Mesendoderm (in vitro differentiated cells): ENCODE results near the gene ENPEP. TPM values are rescaled to one million over a fixed set of nuclear protein-coding genes. Genes with fewer than 3 reads are reported as not detected.
A peak's percentile ranks its signal among the peaks of the same experiment; 100 is the strongest.
"Not testable (repeated sequence)": the region's sequence is repeated elsewhere in the genome, so short reads cannot be mapped to it uniquely, and the experiment has no call there.

ENCODE experiments used
- DNase-seq: peaks from one replicate; pipeline ENCODE4 v3.0.0; 2013
- H2AK5ac ChIP-seq: 2 replicates; pipeline ENCODE4 v1.6.1; 2013; ENCODE audit warnings: low read length, inconsistent platforms
- H2BK120ac ChIP-seq: 2 replicates; pipeline ENCODE4 v1.6.1; 2013; ENCODE audit warnings: low read depth, mild to moderate bottlenecking, low read length, moderate library complexity, mixed read lengths
- H2BK15ac ChIP-seq: replicated peaks from 2 replicates; pipeline ENCODE4 v1.6.1; 2013; ENCODE audit warnings: low read depth, mild to moderate bottlenecking, moderate library complexity
- H2BK5ac ChIP-seq: 2 replicates; pipeline ENCODE4 v1.6.1; 2013; ENCODE audit warnings: low read length, inconsistent platforms
- H3K18ac ChIP-seq: 2 replicates; pipeline ENCODE4 v1.6.1; 2013; ENCODE audit warnings: mild to moderate bottlenecking, low read length, mixed read lengths
- H3K23ac ChIP-seq: one replicate; pipeline ENCODE4 v1.6.1; 2013; ENCODE audit warnings: low read length
- H3K27ac ChIP-seq: 2 replicates; pipeline ENCODE4 v1.5.1; 2013; ENCODE audit warnings: low read depth, mild to moderate bottlenecking, inconsistent platforms, low read length, moderate library complexity
- H3K27me3 ChIP-seq: 2 replicates; pipeline ENCODE4 v1.6.1; 2013; ENCODE audit warnings: low read length, control low read depth, mild to moderate bottlenecking, inconsistent platforms; ENCODE audit not compliant: insufficient read depth, poor library complexity
- H3K36me3 ChIP-seq: 2 replicates; pipeline ENCODE4 v1.6.1; 2013; ENCODE audit warnings: low read length, inconsistent platforms; ENCODE audit not compliant: control insufficient read depth, insufficient read depth
- H3K4ac ChIP-seq: one replicate; pipeline ENCODE4 v1.6.1; 2013; ENCODE audit warnings: low read depth, mild to moderate bottlenecking, low read length, moderate library complexity
- H3K4me1 ChIP-seq: 2 replicates; pipeline ENCODE4 v1.6.1; 2013; ENCODE audit warnings: low read depth, low read length, inconsistent platforms; ENCODE audit not compliant: control insufficient read depth
- H3K4me2 ChIP-seq: 2 replicates; pipeline ENCODE4 v1.6.1; 2013; ENCODE audit warnings: low read length
- H3K4me3 ChIP-seq: 2 replicates; pipeline ENCODE4 v1.5.1; 2013; ENCODE audit warnings: mild to moderate bottlenecking, low read length
- H3K56ac ChIP-seq: one replicate; pipeline ENCODE4 v1.6.1; 2013; ENCODE audit warnings: low read length
- H3K79me1 ChIP-seq: 2 replicates; pipeline ENCODE4 v1.6.1; 2013; ENCODE audit warnings: low read length, inconsistent platforms
- H3K79me2 ChIP-seq: 2 replicates; pipeline ENCODE4 v1.6.1; 2013; ENCODE audit warnings: mild to moderate bottlenecking, low read length; ENCODE audit not compliant: control insufficient read depth, insufficient read depth
- H3K9ac ChIP-seq: 2 replicates; pipeline ENCODE4 v1.6.1; 2013; ENCODE audit warnings: low read length, inconsistent platforms
- H4K5ac ChIP-seq: one replicate; pipeline ENCODE4 v1.6.1; 2013; ENCODE audit warnings: low read length
- H4K8ac ChIP-seq: one replicate; pipeline ENCODE4 v1.6.1; 2013; ENCODE audit warnings: low read depth, mild to moderate bottlenecking, control low read depth, low read length, moderate library complexity
- WGBS: extraction: QIAGEN DNeasy Blood & Tissue Kit; methylation state at CpG from one replicate; pipeline ENCODE4 v1.1.7; 2013; ENCODE audit warnings: low lambda C conversion rate, missing lambda C conversion rate; ENCODE audit not compliant: insufficient coverage; ENCODE audit errors: extremely low coverage; 5-methylcytosine and 5-hydroxymethylcytosine counted together
- polyA plus RNA-seq, 2 experiments: library from polyadenylated mRNA; stranded (reverse); fragments of 200-250 nt; gene quantifications; one replicate each; pipeline ENCODE4 v1.2.3, GENCODE V29; 2013

Gene ENPEP
- polyA plus RNA-seq (2013, experiment 1 of 2), result 5.7 TPM
- polyA plus RNA-seq (2013, experiment 2 of 2), result 5.0 TPM

DNA sequence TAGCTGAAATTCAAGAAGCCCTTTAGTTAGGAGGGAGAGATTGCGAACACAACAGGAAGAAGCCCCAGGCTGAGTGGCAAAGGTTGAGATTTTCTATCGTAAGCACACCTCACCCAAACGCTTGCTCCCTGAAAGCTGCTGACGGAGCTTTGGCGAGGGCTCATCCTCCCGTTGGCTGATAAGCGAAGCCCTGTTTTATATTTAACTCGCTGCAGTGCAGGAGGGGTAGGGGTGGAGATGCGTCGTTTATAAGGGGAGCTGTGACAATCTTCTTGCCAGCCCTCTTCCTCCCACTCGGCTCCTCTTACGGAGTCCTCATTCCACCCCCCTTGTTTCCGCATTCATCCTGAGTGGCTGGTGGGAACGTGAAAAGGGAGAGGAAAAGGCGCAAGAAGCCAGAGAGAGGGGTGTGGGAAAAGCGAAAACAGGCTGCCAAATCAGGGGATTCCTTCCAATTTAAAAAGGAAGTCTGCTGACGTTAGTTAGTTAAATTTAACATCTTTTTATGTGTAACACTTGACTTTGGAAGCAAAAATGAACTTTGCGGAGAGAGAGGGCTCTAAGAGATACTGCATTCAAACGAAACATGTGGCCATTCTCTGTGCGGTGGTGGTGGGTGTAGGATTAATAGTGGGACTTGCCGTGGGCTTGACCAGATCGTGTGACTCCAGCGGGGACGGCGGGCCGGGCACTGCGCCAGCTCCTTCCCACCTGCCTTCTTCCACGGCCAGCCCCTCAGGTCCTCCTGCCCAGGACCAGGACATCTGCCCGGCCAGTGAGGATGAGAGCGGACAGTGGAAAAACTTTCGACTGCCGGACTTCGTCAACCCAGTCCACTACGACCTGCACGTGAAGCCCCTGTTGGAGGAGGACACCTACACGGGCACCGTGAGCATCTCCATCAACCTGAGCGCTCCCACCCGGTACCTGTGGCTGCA, at the start of gene ENPEP:
TSS of gene ENPEP (plus strand) at position 275 of the 938 bp plus-strand sequence. CDS start at position 535, 260 bp downstream.
- Histone ChIP-seq H4K8ac (no peak within 1 kb of the TSS), H3K36me3 (no peaks in the 10 kb centered on the region), H3K4me3 (no peak within 1 kb of the TSS), H3K9ac (peak within 1 kb of the TSS; percentile 43), H3K4me1 (peaks cover 16% of the 10 kb centered on the region), H3K79me1 (no peaks in the 10 kb centered on the region), H2AK5ac (peak within 1 kb of the TSS; percentile 3), H2BK5ac (peak within 1 kb of the TSS; percentile 80), H3K27me3 (no peaks in the 10 kb centered on the region), H3K18ac (peak within 1 kb of the TSS; percentile 75), H4K5ac (no peak within 1 kb of the TSS), H3K56ac (peak within 1 kb of the TSS; percentile 63), H2BK15ac (peak within 1 kb of the TSS; percentile 88), H3K4ac (peak within 1 kb of the TSS; percentile 91), H2BK120ac (peak within 1 kb of the TSS; percentile 92), H3K23ac (peak within 1 kb of the TSS; percentile 31), H3K27ac (peak within 1 kb of the TSS; percentile 24), H3K79me2 (peaks cover 4% of the 10 kb centered on the region), H3K4me2 (no peak within 1 kb of the TSS)
- no CpG with 5 or more reads among the region's 39 CpGs for WGBS
- peak; percentile 84 for DNase-seq

- not testable (repeated sequence) for H4K8ac ChIP-seq, H2AK5ac ChIP-seq, H3K79me2 ChIP-seq, H3K23ac ChIP-seq, H3K9ac ChIP-seq, H2BK120ac ChIP-seq, H3K56ac ChIP-seq, DNase-seq, H3K4ac ChIP-seq, H4K5ac ChIP-seq, H3K27ac ChIP-seq, H3K4me2 ChIP-seq, H3K4me1 ChIP-seq, H3K18ac ChIP-seq, H2BK5ac ChIP-seq, H3K27me3 ChIP-seq, H3K4me3 ChIP-seq, H2BK15ac ChIP-seq, H3K36me3 ChIP-seq, H3K79me1 ChIP-seq
- whole genome bisulfite sequencing, result no CpG with 5 or more reads among the region's 2 CpGs
Observed at GRCh38 chr4:110431805-110432204, 44.1 kb upstream of the ENPEP start.

DNA sequence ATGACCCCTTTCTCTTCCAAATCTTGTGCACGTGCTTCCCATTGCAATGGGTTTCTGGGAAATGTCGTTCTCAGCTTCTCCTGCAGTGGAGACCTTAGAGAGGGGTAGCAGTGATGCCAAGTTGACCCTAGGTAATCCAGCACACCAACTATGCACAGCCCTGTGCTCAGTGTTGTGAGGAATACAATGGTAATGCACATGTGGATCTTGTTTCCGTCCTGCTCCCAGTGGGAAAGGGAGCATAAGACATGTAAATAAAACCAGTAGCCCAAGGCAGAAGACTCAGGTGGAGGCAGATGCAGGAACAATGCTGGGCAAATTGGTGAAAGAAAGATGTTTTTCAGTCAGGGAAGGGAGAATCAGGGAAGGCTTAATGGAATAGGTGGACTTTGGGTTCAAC, 38.7 kb upstream of the ENPEP start:
- not testable (repeated sequence) for H2BK15ac ChIP-seq, H3K4me1 ChIP-seq, H3K9ac ChIP-seq, H3K4me3 ChIP-seq, H2BK5ac ChIP-seq, H3K18ac ChIP-seq, H3K4ac ChIP-seq, H4K5ac ChIP-seq, H3K27me3 ChIP-seq, H4K8ac ChIP-seq, H3K56ac ChIP-seq, H3K23ac ChIP-seq, H3K36me3 ChIP-seq, H3K4me2 ChIP-seq, H2BK120ac ChIP-seq, H3K27ac ChIP-seq, H3K79me2 ChIP-seq, H3K79me1 ChIP-seq, H2AK5ac ChIP-seq
- no CpG with 5 or more reads among the region's 3 CpGs for WGBS
- peak; percentile 53 for DNase-seq

- H3K27ac ChIP-seq, H3K36me3 ChIP-seq, H3K18ac ChIP-seq, H2AK5ac ChIP-seq, H3K79me1 ChIP-seq, H4K8ac ChIP-seq, H3K4me1 ChIP-seq, DNase-seq, H2BK120ac ChIP-seq, H3K4me2 ChIP-seq, H4K5ac ChIP-seq, H3K9ac ChIP-seq, H3K56ac ChIP-seq, H3K79me2 ChIP-seq, H3K4me3 ChIP-seq, H3K27me3 ChIP-seq, H2BK5ac ChIP-seq, H2BK15ac ChIP-seq, H3K23ac ChIP-seq, H3K4ac ChIP-seq: not testable (repeated sequence)
- no CpG with 5 or more reads among the region's 1 CpG for WGBS
Observed at GRCh38 chr4:110439209-110439608, 36.7 kb upstream of the ENPEP start.

- peak; percentile 54 for DNase-seq
- whole genome bisulfite sequencing, result no CpG with 5 or more reads among the region's 2 CpGs
Observed at GRCh38 chr4:110442309-110442708, 33.6 kb upstream of the ENPEP start.

More at GRCh38 chr4:110442309-110442708, 33.6 kb upstream of the ENPEP start:
- Histone ChIP-seq H3K18ac (peak overlapping the region; percentile 14), H4K8ac (no peak overlapping the region), H3K56ac (no peak overlapping the region), H2BK15ac (no peak overlapping the region), H3K23ac (no peak overlapping the region), H3K27me3 (no peaks in the 10 kb centered on the region), H3K4me3 (no peak overlapping the region), H2AK5ac (no peak overlapping the region), H2BK5ac (no peak overlapping the region), H3K79me1 (no peaks in the 10 kb centered on the region), H3K79me2 (no peaks in the 10 kb centered on the region), H3K27ac (no peak overlapping the region), H3K4me1 (no peaks in the 10 kb centered on the region), H3K4ac (no peak overlapping the region), H4K5ac (no peak overlapping the region), H3K36me3 (no peaks in the 10 kb centered on the region), H2BK120ac (no peak overlapping the region), H3K9ac (no peak overlapping the region), H3K4me2 (no peak overlapping the region)
